D721Med (cell line): Measurements from ENCODE around the gene KIAA1210.

Experiments
- DNase-seq: peaks from one replicate; pipeline ENCODE4 v3.0.0; 2011; ENCODE audit warnings: low spot score; ENCODE audit not compliant: insufficient read length
- FAIRE-seq: peaks from 2 replicates; lab custom pipeline; 2011; peaks lifted over from hg19 to GRCh38; lab: Jason Lieb, UNC
- CTCF ChIP-seq: IDR thresholded peaks from 2 replicates; pipeline ENCODE4 v1.5.1; 2012; ENCODE audit warnings: mild to moderate bottlenecking, control low read depth; ENCODE audit not compliant: insufficient read depth; ENCODE audit errors: missing control alignments

Gene KIAA1210

GRCh38 chrX:119094819-119095218 lies 32.8 kb downstream of the KIAA1210 start:
- no peak for FAIRE-seq
- TF ChIP-seq CTCF = no peak
- DNase-seq = no peak

- no peak for FAIRE-seq
- DNase-seq = no peak
- TF ChIP-seq CTCF = no peak
Observed at GRCh38 chrX:119093991-119094735, 33.4 kb downstream of the KIAA1210 start.

- DNase-seq (no peak), FAIRE-seq (no peak)
- no peak for TF ChIP-seq CTCF
Observed at GRCh38 chrX:119090627-119091026, 37.0 kb downstream of the KIAA1210 start.

- DNase-seq = no peak
- no peak for TF ChIP-seq CTCF
- no peak for FAIRE-seq
Observed at GRCh38 chrX:119089619-119090018, 38.0 kb downstream of the KIAA1210 start.

- no peak for FAIRE-seq
- no peak for DNase-seq
- TF ChIP-seq CTCF = no peak
Observed at GRCh38 chrX:119087121-119087520, 40.5 kb downstream of the KIAA1210 start.

GRCh38 chrX:119084766-119085165 lies 42.8 kb downstream of the KIAA1210 start:
- TF ChIP-seq CTCF = no peak
- DNase-seq = no peak
- no peak for FAIRE-seq

- DNase-seq (no peak), FAIRE-seq (no peak)
- no peak for TF ChIP-seq CTCF
Observed at GRCh38 chrX:119082278-119082677, 45.3 kb downstream of the KIAA1210 start.
